Pancreas (tissue), 10 donors: ENCODE measurements around the gene P2RY2. TPM values are rescaled to one million over a fixed set of nuclear protein-coding genes. Genes with fewer than 3 reads are reported as not detected.

Source experiments
- ATAC-seq, 4 donors: fragments of 200-7000 bp; cut with Tn5 transposase; one replicate each; pipeline versions ENCODE4 v1.8.0 to v1.9.1; 2020; ENCODE audit warnings: mild to moderate bottlenecking in 4 of 4, moderate library complexity in 4 of 4
- DNase-seq, 6 donors: peaks; one replicate each; pipeline ENCODE4 v3.0.0-alpha.2; 2020
- FAIRE-seq: peaks from 2 replicates; lab custom pipeline; 2012; peaks lifted over from hg19 to GRCh38; lab: Jason Lieb, UNC
- H3K27ac ChIP-seq, 4 donors: fragments of 200-600 bp; sonication (generic); 1 replicate in 3 of 4; 2 replicates in 1 of 4; pipeline versions ENCODE4 v1.5.0 to v1.8.0; 2020
- H3K27me3 ChIP-seq, 4 donors: fragments of 200-600 bp; one replicate each; pipeline ENCODE4 v1.8.0; 2021
- H3K36me3 ChIP-seq, 3 donors: fragments of 200-600 bp; sonication (generic) in 1 of 3; one replicate each; pipeline versions ENCODE4 v1.5.0 to v1.8.0; 2020 to 2021
- H3K4me1 ChIP-seq, 3 donors: fragments of 200-600 bp; one replicate each; pipeline ENCODE4 v1.8.0; 2021
- H3K4me3 ChIP-seq, 4 donors: fragments of 200-600 bp; sonication (generic) in 2 of 4; one replicate each; pipeline versions ENCODE4 v1.5.0 to v1.8.0; 2020 to 2021
- H3K9me3 ChIP-seq, 4 donors: fragments of 200-600 bp; one replicate each; pipeline ENCODE4 v1.8.0; 2021
- CTCF ChIP-seq, 4 donors: fragments of 200-600 bp; sonication (generic) in 3 of 4; IDR thresholded peaks; one replicate each; pipeline versions ENCODE4 v1.5.0 to v1.8.0; 2021; ENCODE audit warnings: antibody characterized with exemption in 4 of 4
- WGBS, 2 donors: extraction: QIAGEN DNeasy Blood & Tissue Kit; methylation state at CpG; one replicate each; pipeline ENCODE4 v1.1.7; 2013; 5-methylcytosine and 5-hydroxymethylcytosine counted together
- intact Hi-C, 3 donors: fragments of 100-400 bp; cut with DNase I; formaldehyde crosslinking; loops; one replicate each; pipeline versions ENCODE4 v1.11.1 to v1.14.2; 2022
- polyA plus RNA-seq, 2 donors: library from polyadenylated mRNA; stranded (reverse); fragments of 200-250 nt; gene quantifications; one replicate each; pipeline ENCODE4 v1.2.3, GENCODE V29; 2013
- total RNA-seq, 6 donors: library from RNA; stranded (reverse); fragmentation: NEBNext Ultra II Directional in 4 of 6; extraction: Animal tissue kit (Norgen Biotek cat#: 25700) in 4 of 6; gene quantifications; one replicate each; pipeline versions ENCODE4 v1.2.1 to v1.2.4, GENCODE V29; 2021 to 2023
- donor health status: healthy with polysubstance abuse.
- donor health status: DM: no; HTN: no; CAD: no; lungs with moderate emphysema.
- donor health status: DM: no; HTN: no; CAD: no.
- donor health status: control.
- donor health status: control.
- donor health status: Bipolar disorder and iron deficiency.
- donor health status: DM: yes; HTN: yes; CAD: no.
- donor health status: DM: no; HTN: no; CAD: no.
- donor health status: DM: no; HTN: no; CAD: no.
- donor health status: DM: yes; HTN: yes; CAD: no.

Gene P2RY2
- total and polyA plus RNA-seq, 8 donors = 0.24 to 2.0 (median 0.47) TPM

GRCh38 chr11:73186294-73186850 is 31.7 kb upstream of the P2RY2 start:
- no peak overlapping the region for H3K27ac ChIP-seq
- TF ChIP-seq CTCF (IDR thresholded peaks at IDR 0.05) = no peak
- no peak for FAIRE-seq
- ATAC-seq = peak in 1 of 4 donors; percentile 7
- 61 to 76% methylated on average over 10 of the region's 10 CpGs for WGBS, 2 donors
- H3K36me3 ChIP-seq = no peaks in the 10 kb centered on the region
- peaks cover 0 to 3% (median 0%) of the 10 kb centered on the region in 3 donors for H3K4me1 ChIP-seq
- H3K4me3 ChIP-seq = no peak overlapping the region
- H3K27me3 ChIP-seq = no peaks in the 10 kb centered on the region
- no peaks in the 10 kb centered on the region for H3K9me3 ChIP-seq
- intact Hi-C loops = loop anchor here (5.0 to 10.0 kb wide), 4 partner anchors 51 to 262 kb away; no protein-coding TSS in a partner anchor
- no peak for DNase-seq

GRCh38 chr11:73186886-73187285 is 31.2 kb upstream of the P2RY2 start:
- no peaks in the 10 kb centered on the region for H3K27me3 ChIP-seq
- ATAC-seq = no peak
- no peak for FAIRE-seq
- WGBS, 2 donors = 48 to 56% methylated on average over 4 of the region's 4 CpGs
- no peaks in the 10 kb centered on the region for H3K9me3 ChIP-seq
- H3K4me1 ChIP-seq = peaks cover 0 to 3% (median 0%) of the 10 kb centered on the region in 3 donors
- H3K27ac ChIP-seq = no peak overlapping the region
- intact Hi-C loops = loop anchor here (5.0 to 10.0 kb wide), 4 partner anchors 50 to 262 kb away; no protein-coding TSS in a partner anchor
- DNase-seq = no peak
- H3K36me3 ChIP-seq = no peaks in the 10 kb centered on the region
- H3K4me3 ChIP-seq = no peak overlapping the region
- TF ChIP-seq CTCF (IDR thresholded peaks at IDR 0.05) = no peak

DNA sequence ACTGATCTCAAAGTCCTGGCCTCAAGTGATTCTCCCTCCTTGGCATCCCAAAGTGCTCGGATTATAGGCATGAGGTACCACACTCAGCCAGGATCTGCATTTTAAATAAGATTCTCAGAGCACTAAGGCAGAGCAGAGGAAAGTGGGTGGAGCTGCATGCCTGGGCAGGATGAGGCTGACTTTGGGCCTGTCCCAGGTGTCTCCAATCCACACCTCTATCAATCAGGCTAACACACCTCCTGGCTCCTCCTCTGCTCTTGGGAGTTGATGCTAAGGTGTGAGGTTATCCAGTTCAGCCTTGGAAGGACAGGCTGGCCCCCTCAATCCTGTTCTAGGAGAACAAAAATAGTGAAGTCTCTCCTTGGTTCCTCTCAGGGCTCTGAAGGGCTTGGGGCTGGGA is 30.2 kb upstream of the P2RY2 start:
- Histone ChIP-seq H3K36me3 (no peaks in the 10 kb centered on the region), H3K4me3 (no peak overlapping the region), H3K27ac (no peak overlapping the region), H3K4me1 (no peaks in the 10 kb centered on the region), H3K27me3 (no peaks in the 10 kb centered on the region), H3K9me3 (no peaks in the 10 kb centered on the region)
- ATAC-seq (no peak), FAIRE-seq (no peak), DNase-seq (no peak)
- intact Hi-C loops = loop anchor here (5.0 to 10.0 kb wide), 4 partner anchors 49 to 263 kb away; no protein-coding TSS in a partner anchor
- TF ChIP-seq CTCF (IDR thresholded peaks at IDR 0.05) = no peak
- WGBS, 2 donors = 73 to 84% methylated on average over 1 of the region's 1 CpG

DNA sequence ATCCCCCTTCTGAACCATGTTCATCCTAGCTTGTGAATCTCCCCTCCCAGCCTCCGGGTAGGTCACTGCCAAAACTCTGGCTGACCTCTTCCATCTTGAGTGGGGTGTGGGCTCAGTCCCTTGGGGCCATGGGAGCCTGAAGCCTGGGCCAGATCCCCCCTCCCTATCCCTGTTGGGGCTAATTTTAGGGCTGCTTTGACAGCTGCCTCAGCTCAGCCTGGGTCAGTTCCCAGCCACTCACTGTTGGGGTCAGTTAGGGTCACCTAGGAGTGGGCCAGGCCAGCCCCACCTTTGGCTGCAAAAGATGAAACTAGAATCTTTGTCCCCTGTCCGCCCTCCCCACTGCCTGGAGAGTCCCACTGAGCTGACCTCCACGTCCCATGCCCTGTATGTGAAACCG is 29.8 kb upstream of the P2RY2 start:
- intact Hi-C loops = loop anchor here (5.0 to 10.0 kb wide), 4 partner anchors 49 to 264 kb away; no protein-coding TSS in a partner anchor
- WGBS, 2 donors = 79 to 84% methylated on average over 4 of the region's 4 CpGs
- no peak overlapping the region for H3K27ac ChIP-seq
- H3K27me3 ChIP-seq = no peaks in the 10 kb centered on the region
- no peaks in the 10 kb centered on the region for H3K9me3 ChIP-seq
- no peak overlapping the region for H3K4me3 ChIP-seq
- no peak for ATAC-seq
- FAIRE-seq = no peak
- no peaks in the 10 kb centered on the region for H3K36me3 ChIP-seq
- no peak for DNase-seq
- no peaks in the 10 kb centered on the region for H3K4me1 ChIP-seq
- no peak for TF ChIP-seq CTCF (IDR thresholded peaks at IDR 0.05)

- 71 to 73% methylated on average over 8 of the region's 8 CpGs for WGBS, 2 donors
- Histone ChIP-seq H3K27me3 (no peaks in the 10 kb centered on the region), H3K27ac (no peak overlapping the region), H3K9me3 (no peaks in the 10 kb centered on the region), H3K36me3 (no peaks in the 10 kb centered on the region), H3K4me1 (no peaks in the 10 kb centered on the region), H3K4me3 (no peak overlapping the region)
- no peak for TF ChIP-seq CTCF (IDR thresholded peaks at IDR 0.05)
- intact Hi-C loops = loop anchor here (5.0 to 10.0 kb wide), 4 partner anchors 48 to 265 kb away; no protein-coding TSS in a partner anchor
- DNase-seq (no peak), ATAC-seq (peak in 2 of 4 donors; percentile 4 to 55), FAIRE-seq (no peak)
These were observed 28.8 kb upstream of the P2RY2 start for GRCh38 chr11:73189315-73189714.
